NCI-H1105 treated with DMSO at 0.1 percent for 48 hours (cell line): ENCODE data around the gene TMEM187.

Experiments
- DNase-seq: peaks from one replicate; lab custom pipeline; 2025; lab: John Stamatoyannopoulos, UW

Gene TMEM187

GRCh38 chrX:153955228-153955732, 17.3 kb upstream of the TMEM187 start:
- DNase-seq: no peak

- DNase-seq: no peak
These were observed 16.3 kb upstream of the TMEM187 start for GRCh38 chrX:153956044-153956907.

GRCh38 chrX:153957224-153957623, 15.3 kb upstream of the TMEM187 start:
- no peak for DNase-seq

GRCh38 chrX:153958605-153959004, 13.9 kb upstream of the TMEM187 start:
- no peak for DNase-seq

GRCh38 chrX:153959649-153960048, 12.9 kb upstream of the TMEM187 start:
- no peak for DNase-seq

GRCh38 chrX:153960077-153960476, 12.5 kb upstream of the TMEM187 start:
- DNase-seq: no peak

- no peak for DNase-seq
These were observed 11.8 kb upstream of the TMEM187 start for GRCh38 chrX:153960786-153961185.

- no peak for DNase-seq
These were observed 11.3 kb upstream of the TMEM187 start for GRCh38 chrX:153961292-153961691.

GRCh38 chrX:153963546-153963945, 9.0 kb upstream of the TMEM187 start:
- DNase-seq: no peak

GRCh38 chrX:153964105-153964504, 8.4 kb upstream of the TMEM187 start:
- DNase-seq: no peak

- DNase-seq: no peak
These were observed 7.1 kb upstream of the TMEM187 start for GRCh38 chrX:153965406-153965805.

GRCh38 chrX:153966283-153966688, 6.3 kb upstream of the TMEM187 start:
- DNase-seq: no peak

- DNase-seq: no peak
These were observed 5.6 kb upstream of the TMEM187 start for GRCh38 chrX:153966841-153967535.

GRCh38 chrX:153967536-153968224, 4.9 kb upstream of the TMEM187 start:
- DNase-seq: no peak

GRCh38 chrX:153968255-153968654, 4.3 kb upstream of the TMEM187 start:
- no peak for DNase-seq

GRCh38 chrX:153968754-153969124, 3.8 kb upstream of the TMEM187 start:
- peak; percentile 48 for DNase-seq

- DNase-seq: no peak
These were observed 3.2 kb upstream of the TMEM187 start for GRCh38 chrX:153969125-153969903.

GRCh38 chrX:153969904-153970356, 2.6 kb upstream of the TMEM187 start:
- DNase-seq: peak; percentile 65

GRCh38 chrX:153970357-153971123, 2.0 kb upstream of the TMEM187 start:
- DNase-seq: peak; percentile 69

- DNase-seq: peak; percentile 83
These were observed 1.5 kb upstream of the TMEM187 start for GRCh38 chrX:153971124-153971449.
